ENCODE data around the gene LPO.

LPO gene

DNA sequence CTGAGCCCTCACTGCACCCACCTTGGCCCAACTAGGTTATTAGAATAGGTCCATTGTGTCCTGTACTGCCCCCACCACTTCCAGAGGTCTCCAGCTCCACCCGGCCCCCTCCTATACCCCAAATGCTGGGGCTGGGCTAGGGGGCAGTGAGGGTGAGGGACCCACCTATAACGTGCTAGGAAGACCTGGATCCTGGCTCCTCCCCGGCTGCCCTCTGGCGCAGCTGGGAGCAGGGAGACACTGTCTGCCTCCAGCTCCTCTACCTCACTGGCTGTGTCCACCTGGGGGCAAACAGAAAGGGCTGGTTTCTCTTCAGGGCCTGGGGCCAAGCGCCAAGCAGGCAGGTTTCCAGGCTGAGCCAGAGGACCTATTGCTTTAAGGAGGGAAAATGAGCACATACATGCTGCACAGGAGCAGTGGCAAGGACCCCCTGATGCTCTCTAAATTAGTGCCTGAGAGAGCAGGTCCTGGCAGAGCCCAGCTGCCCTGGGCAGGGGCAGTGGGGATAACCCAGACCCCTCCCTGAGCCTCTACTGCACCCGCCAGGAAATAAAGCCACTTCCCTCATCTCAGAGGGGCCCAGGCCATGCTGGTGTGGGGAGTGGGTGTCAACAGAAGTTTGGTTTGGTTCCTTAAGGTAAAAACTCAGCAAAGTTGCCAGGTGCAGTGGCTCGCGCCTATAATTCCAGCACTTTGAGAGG is 78.0 kb downstream of the LPO start:
- Histone ChIP-seq H3K9ac (ENCODE audit: low read depth in 1 of 2, low read length in 2 of 2) (no peak overlapping the region), H3K9me3 (ENCODE audit: control insufficient read depth in 1 of 2, low read length in 2 of 2) (no peaks in the 10 kb centered on the region), H3K27me3 (ENCODE audit: control insufficient read depth in 1 of 2, insufficient read depth in 2 of 2, low read length in 2 of 2) (no peaks in the 10 kb centered on the region), H3K4me1 (ENCODE audit: control insufficient read depth in 1 of 2, insufficient read depth in 2 of 2, low read length in 2 of 2) (peaks cover 9 to 11% of the 10 kb centered on the region in 2 donors), H3K36me3 (ENCODE audit: control insufficient read depth in 1 of 2, insufficient read depth in 2 of 2, low read length in 2 of 2) (no peaks in the 10 kb centered on the region), H3K27ac (ENCODE audit: low read depth, low read length) (no peak overlapping the region), H3K4me3 (ENCODE audit: low read depth in 1 of 2, low read length in 2 of 2) (no peak overlapping the region)

DNA sequence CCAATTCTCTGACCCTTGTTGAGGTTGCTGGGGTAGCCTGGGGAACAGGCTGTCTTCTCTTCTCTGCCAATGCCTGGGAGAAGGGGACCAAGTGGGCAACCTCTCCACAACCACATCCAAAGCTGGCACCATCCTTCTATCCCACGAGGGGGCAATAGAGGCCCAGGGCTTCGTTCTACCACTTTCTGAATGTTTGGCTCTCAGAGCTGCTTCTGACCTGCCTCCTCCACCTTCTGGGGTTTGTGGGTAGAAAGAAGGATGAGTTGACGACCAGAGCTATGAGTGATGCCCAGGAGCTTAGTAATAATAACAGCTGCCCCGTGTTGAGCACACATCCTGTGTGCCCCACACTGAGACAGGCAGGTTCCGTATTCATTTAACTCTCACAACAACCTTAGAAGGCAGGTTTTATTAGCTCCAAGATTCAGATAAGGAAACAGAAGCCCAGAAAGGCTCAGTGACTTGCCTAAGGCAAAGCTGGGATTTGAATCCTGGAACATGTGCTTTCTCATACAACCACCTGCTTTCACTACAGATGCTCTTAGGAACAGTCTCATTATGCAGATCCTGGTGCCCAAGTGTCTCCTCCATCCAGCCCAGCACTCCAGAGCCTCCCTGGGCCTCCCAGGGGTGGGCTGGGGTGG is 79.2 kb downstream of the LPO start:
- Histone ChIP-seq H3K4me3 (ENCODE audit: low read depth in 1 of 2, low read length in 2 of 2) (peak overlapping the region in 1 of 2 donors; percentile 3), H3K27ac (ENCODE audit: low read depth, low read length) (no peak overlapping the region), H3K27me3 (ENCODE audit: control insufficient read depth in 1 of 2, insufficient read depth in 2 of 2, low read length in 2 of 2) (no peaks in the 10 kb centered on the region)

DNA sequence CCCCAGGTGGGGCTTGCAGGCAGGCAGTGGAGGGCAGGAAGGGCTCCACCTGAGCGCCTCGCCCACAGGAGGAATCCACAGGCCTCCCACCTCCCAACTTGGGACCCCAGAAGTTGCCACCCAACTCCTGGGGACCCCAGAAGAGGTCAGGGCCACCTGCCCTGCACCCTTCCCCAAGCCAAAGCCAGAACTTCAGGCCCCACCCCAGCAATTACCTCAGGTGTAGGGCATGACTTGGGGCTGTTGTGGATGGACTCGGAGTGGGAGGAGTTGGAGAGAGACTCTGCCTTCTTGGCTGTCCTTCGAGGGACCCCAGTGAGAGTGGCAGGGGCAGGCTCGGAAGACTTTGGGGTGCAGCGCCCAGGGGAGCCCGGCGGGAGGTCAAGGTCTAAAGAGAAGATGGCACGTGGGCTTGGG is 79.7 kb downstream of the LPO start:
- no peaks in the 10 kb centered on the region for H3K27me3 ChIP-seq (ENCODE audit: control insufficient read depth in 1 of 2, insufficient read depth in 2 of 2, low read length in 2 of 2)
- H3K4me3 ChIP-seq (ENCODE audit: low read depth in 1 of 2, low read length in 2 of 2), result no peak overlapping the region
- H3K9ac ChIP-seq (ENCODE audit: low read depth in 1 of 2, low read length in 2 of 2), result no peak overlapping the region
- no peaks in the 10 kb centered on the region for H3K36me3 ChIP-seq (ENCODE audit: control insufficient read depth in 1 of 2, insufficient read depth in 2 of 2, low read length in 2 of 2)
- no peak overlapping the region for H3K27ac ChIP-seq (ENCODE audit: low read depth, low read length)
- H3K4me1 ChIP-seq (ENCODE audit: control insufficient read depth in 1 of 2, insufficient read depth in 2 of 2, low read length in 2 of 2), result peaks cover 9 to 11% of the 10 kb centered on the region in 2 donors
- H3K9me3 ChIP-seq (ENCODE audit: control insufficient read depth in 1 of 2, low read length in 2 of 2), result no peaks in the 10 kb centered on the region

More for the DNA sequence above, 79.2 kb downstream of the LPO start:
- H3K4me1 ChIP-seq (ENCODE audit: control insufficient read depth in 1 of 2, insufficient read depth in 2 of 2, low read length in 2 of 2), result peaks cover 9 to 11% of the 10 kb centered on the region in 2 donors
- no peaks in the 10 kb centered on the region for H3K36me3 ChIP-seq (ENCODE audit: control insufficient read depth in 1 of 2, insufficient read depth in 2 of 2, low read length in 2 of 2)
- no peaks in the 10 kb centered on the region for H3K9me3 ChIP-seq (ENCODE audit: control insufficient read depth in 1 of 2, low read length in 2 of 2)
- H3K9ac ChIP-seq (ENCODE audit: low read depth in 1 of 2, low read length in 2 of 2), result no peak overlapping the region
